Mucosa of descending colon (tissue), 3 donors: ENCODE results near the gene ASB6. TPM values are rescaled to one million over a fixed set of nuclear protein-coding genes. Genes with fewer than 3 reads are reported as not detected.

Source experiments
- ATAC-seq: fragments of 200-7000 bp; cut with Tn5 transposase; one replicate; pipeline ENCODE4 v1.9.1; 2020; ENCODE audit warnings: mild to moderate bottlenecking, moderate library complexity
- DNase-seq, 3 donors: peaks; one replicate each; pipeline ENCODE4 v3.0.0-alpha.2; 2020
- H3K36me3 ChIP-seq: fragments of 200-600 bp; one replicate; pipeline ENCODE4 v1.8.0; 2021; ENCODE audit warnings: low read depth, mild to moderate bottlenecking
- H3K4me1 ChIP-seq: fragments of 200-600 bp; one replicate; pipeline ENCODE4 v1.8.0; 2021; ENCODE audit warnings: low read depth, mild to moderate bottlenecking
- H3K4me3 ChIP-seq: fragments of 200-600 bp; one replicate; pipeline ENCODE4 v1.8.0; 2021; ENCODE audit warnings: mild to moderate bottlenecking
- H3K9me3 ChIP-seq: fragments of 200-600 bp; one replicate; pipeline ENCODE4 v1.8.0; 2021; ENCODE audit warnings: mild to moderate bottlenecking
- CTCF ChIP-seq: fragments of 200-600 bp; IDR thresholded peaks from one replicate; pipeline ENCODE4 v1.8.0; 2022; ENCODE audit warnings: antibody characterized with exemption, mild to moderate bottlenecking
- intact Hi-C, 2 donors: fragments of 100-400 bp; cut with DNase I in 1 of 2; cut with micrococcal nuclease in 1 of 2; formaldehyde crosslinking; loops; one replicate each; pipeline versions ENCODE4 v1.11.0 to v1.11.1; 2022; cut with DNase I, micrococcal nuclease
- total RNA-seq, 3 donors: library from RNA; stranded (reverse); fragmentation: NEBNext Ultra II Directional in 2 of 3; extraction: Animal tissue kit (Norgen Biotek cat#: 25700) in 2 of 3; gene quantifications; one replicate each; pipeline versions ENCODE4 v1.2.1 to v1.2.4, GENCODE V29; 2021 to 2023
- donor health status: DM: no; HTN: no; CAD: no; lungs with moderate emphysema.
- donor health status: DM: no; HTN: no; CAD: no.
- donor health status: DM: no; HTN: yes; CAD: no.

Gene ASB6
- total RNA-seq, 3 donors from 2014 or later = 16.1 to 21.3 (median 17.5) TPM

- intact Hi-C loops = no loop called here
- no peak for ATAC-seq
- Histone ChIP-seq H3K9me3 (no peaks in the 10 kb centered on the region), H3K36me3 (no peaks in the 10 kb centered on the region), H3K4me3 (no peak overlapping the region), H3K4me1 (peaks cover 8% of the 10 kb centered on the region)
- DNase-seq = peak in 1 of 3 donors; percentile 38
- no peak for TF ChIP-seq CTCF
These were observed 43.8 kb downstream of the ASB6 start for GRCh38 chr9:129598089-129598596.

- TF ChIP-seq CTCF = no peak
- Histone ChIP-seq H3K4me3 (no peak overlapping the region), H3K36me3 (no peaks in the 10 kb centered on the region), H3K4me1 (peaks cover 8% of the 10 kb centered on the region), H3K9me3 (no peaks in the 10 kb centered on the region)
- ATAC-seq (peak; percentile 76), DNase-seq (peak; percentile 64 to 85 (median 77))
- intact Hi-C loops = no loop called here
These were observed 44.4 kb downstream of the ASB6 start for GRCh38 chr9:129597355-129598088.

GRCh38 chr9:129596541-129597331 is 45.2 kb downstream of the ASB6 start:
- DNase-seq (peak; percentile 60 to 80 (median 70)), ATAC-seq (peak; percentile 77)
- no peak for TF ChIP-seq CTCF
- intact Hi-C loops = no loop called here
- no peaks in the 10 kb centered on the region for H3K9me3 ChIP-seq
- H3K4me3 ChIP-seq = no peak overlapping the region
- H3K36me3 ChIP-seq = no peaks in the 10 kb centered on the region
- peaks cover 8% of the 10 kb centered on the region for H3K4me1 ChIP-seq

GRCh38 chr9:129595903-129596540 is 45.9 kb downstream of the ASB6 start:
- Histone ChIP-seq H3K4me3 (no peak overlapping the region), H3K36me3 (no peaks in the 10 kb centered on the region), H3K9me3 (no peaks in the 10 kb centered on the region), H3K4me1 (peaks cover 8% of the 10 kb centered on the region)
- DNase-seq (peak in 1 of 3 donors; percentile 48), ATAC-seq (no peak)
- no peak for TF ChIP-seq CTCF
- intact Hi-C loops = no loop called here

GRCh38 chr9:129595311-129595741 is 46.6 kb downstream of the ASB6 start:
- Histone ChIP-seq H3K4me3 (no peak overlapping the region), H3K4me1 (peaks cover 8% of the 10 kb centered on the region), H3K9me3 (no peaks in the 10 kb centered on the region), H3K36me3 (no peaks in the 10 kb centered on the region)
- TF ChIP-seq CTCF = no peak
- peak in 1 of 3 donors; percentile 20 for DNase-seq
- ATAC-seq = no peak
- intact Hi-C loops = no loop called here
